Gastrocnemius medialis (tissue), 4 donors: ENCODE results near the gene FBRSL1.

ENCODE experiments used
- POLR2A ChIP-seq, 2 donors: fragments of 450-650 bp; IDR thresholded peaks; one replicate each; pipeline ENCODE4 v1.6.1; 2017; ENCODE audit warnings: antibody characterized with exemption in 2 of 2, mild to moderate bottlenecking in 2 of 2, moderate library complexity in 2 of 2
- TF ChIP-seq, protein P1 (sequence below), 5 experiments: fragments of 450-650 bp in 3 of 5; fragments of 200-600 bp in 2 of 5; sonication (generic) in 2 of 5; IDR thresholded peaks in 4 of 5; conservative IDR thresholded peaks in 1 of 5; 1 replicate in 4 of 5; 2 replicates in 1 of 5; pipeline ENCODE4 v1.5.1; 2016 to 2019; ENCODE audit warnings: antibody characterized with exemption in 5 of 5, mild to moderate bottlenecking in 3 of 5, moderate library complexity in 3 of 5

DNA sequence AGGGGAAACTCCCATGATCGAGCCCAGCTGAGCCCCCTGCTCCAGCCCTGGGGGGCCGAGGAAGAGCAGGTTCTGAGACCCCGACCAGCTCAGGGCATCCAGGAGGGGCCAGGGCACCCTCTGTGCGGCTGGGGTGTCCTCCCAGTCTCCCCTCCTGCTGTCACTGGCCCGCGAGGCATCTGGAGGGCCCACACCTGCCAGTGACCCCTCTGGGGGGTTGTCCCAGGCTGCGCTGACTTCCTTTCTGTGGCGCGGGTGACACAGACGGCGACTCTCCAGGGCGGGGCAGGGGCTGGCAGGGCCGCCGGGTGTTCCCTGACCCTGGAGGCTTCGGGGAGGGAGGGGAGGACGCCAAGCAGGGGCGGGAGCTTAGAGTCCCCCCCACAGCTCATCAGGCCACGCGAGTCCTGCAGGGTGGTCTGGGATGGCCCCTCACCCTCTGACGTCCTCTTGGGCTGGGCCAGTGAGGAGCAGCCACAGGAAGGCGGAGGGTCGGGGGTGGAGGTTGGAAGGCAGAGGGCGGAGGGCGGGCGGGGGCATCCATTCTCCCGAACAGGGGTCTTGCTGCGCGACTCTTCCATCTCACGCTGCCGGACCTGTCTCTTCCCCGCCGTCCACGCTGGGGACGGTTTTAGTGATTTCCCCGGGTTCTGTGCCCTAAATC is 38.6 kb upstream of the FBRSL1 start:
- TF ChIP-seq, protein P1, sequence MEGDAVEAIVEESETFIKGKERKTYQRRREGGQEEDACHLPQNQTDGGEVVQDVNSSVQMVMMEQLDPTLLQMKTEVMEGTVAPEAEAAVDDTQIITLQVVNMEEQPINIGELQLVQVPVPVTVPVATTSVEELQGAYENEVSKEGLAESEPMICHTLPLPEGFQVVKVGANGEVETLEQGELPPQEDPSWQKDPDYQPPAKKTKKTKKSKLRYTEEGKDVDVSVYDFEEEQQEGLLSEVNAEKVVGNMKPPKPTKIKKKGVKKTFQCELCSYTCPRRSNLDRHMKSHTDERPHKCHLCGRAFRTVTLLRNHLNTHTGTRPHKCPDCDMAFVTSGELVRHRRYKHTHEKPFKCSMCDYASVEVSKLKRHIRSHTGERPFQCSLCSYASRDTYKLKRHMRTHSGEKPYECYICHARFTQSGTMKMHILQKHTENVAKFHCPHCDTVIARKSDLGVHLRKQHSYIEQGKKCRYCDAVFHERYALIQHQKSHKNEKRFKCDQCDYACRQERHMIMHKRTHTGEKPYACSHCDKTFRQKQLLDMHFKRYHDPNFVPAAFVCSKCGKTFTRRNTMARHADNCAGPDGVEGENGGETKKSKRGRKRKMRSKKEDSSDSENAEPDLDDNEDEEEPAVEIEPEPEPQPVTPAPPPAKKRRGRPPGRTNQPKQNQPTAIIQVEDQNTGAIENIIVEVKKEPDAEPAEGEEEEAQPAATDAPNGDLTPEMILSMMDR (IDR thresholded peaks at IDR 0.05 in 4 of 5, conservative IDR thresholded peaks at IDR 0.05 in 1 of 5), result no peak
- no peak for TF ChIP-seq POLR2A (IDR thresholded peaks at IDR 0.05)
